Upper lobe of left lung (tissue), 6 donors: ENCODE data around the gene GRK1. TPM values are rescaled to one million over a fixed set of nuclear protein-coding genes. Genes with fewer than 3 reads are reported as not detected.
A peak's percentile ranks its signal among the peaks of the same experiment; 100 is the strongest.

Experiments used
- ATAC-seq, 2 donors: fragments of 200-7000 bp; cut with Tn5 transposase; one replicate each; pipeline ENCODE4 v1.9.1; 2022; ENCODE audit warnings: mild to moderate bottlenecking in 2 of 2, moderate library complexity in 2 of 2; ENCODE audit not compliant: low FRiP score in 2 of 2
- DNase-seq, 2 donors: peaks; one replicate each; pipeline ENCODE4 v3.0.0-alpha.2; 2019 to 2020
- H3K27ac ChIP-seq, 4 donors: fragments of 200-600 bp; sonication (generic); one replicate each; pipeline ENCODE4 v1.5.1; 2016 to 2019
- H3K27me3 ChIP-seq, 4 donors: fragments of 200-600 bp; sonication (generic); one replicate each; pipeline ENCODE4 v1.5.1; 2017 to 2019
- H3K36me3 ChIP-seq, 4 donors: fragments of 200-600 bp; sonication (generic); one replicate each; pipeline ENCODE4 v1.5.1; 2016 to 2019
- H3K4me1 ChIP-seq, 4 donors: fragments of 200-600 bp; sonication (generic); one replicate each; pipeline ENCODE4 v1.5.1; 2018 to 2019
- H3K4me3 ChIP-seq, 4 donors: fragments of 200-600 bp; sonication (generic); one replicate each; pipeline ENCODE4 v1.5.1; 2017 to 2019; ENCODE audit warnings: mild to moderate bottlenecking in 2 of 4, moderate library complexity in 1 of 4
- H3K9me3 ChIP-seq, 4 donors: fragments of 200-600 bp; sonication (generic); one replicate each; pipeline ENCODE4 v1.5.1; 2018 to 2019
- EP300 ChIP-seq, 4 donors: sonication (generic); formaldehyde crosslinking; IDR thresholded peaks; one replicate each; pipeline ENCODE4 v1.5.1; 2017; ENCODE audit warnings: antibody characterized with exemption in 4 of 4, control low read depth in 2 of 4
- POLR2A ChIP-seq, 4 donors: fragments of 450-650 bp; IDR thresholded peaks; one replicate each; pipeline ENCODE4 v1.5.1; 2016 to 2017; ENCODE audit warnings: antibody characterized with exemption in 4 of 4, mild to moderate bottlenecking in 2 of 4
- POLR2AphosphoS5 ChIP-seq, 2 donors: sonication (generic); formaldehyde crosslinking; IDR thresholded peaks; one replicate each; pipeline ENCODE4 v1.5.1; 2017; ENCODE audit warnings: antibody characterized with exemption in 2 of 2
- WGBS, 2 donors: methylation state at CpG; one replicate each; pipeline ENCODE4 v1.1.5; 2017 to 2018; 5-methylcytosine and 5-hydroxymethylcytosine counted together
- total RNA-seq, 6 donors: library from RNA; depleted of rRNA in 4 of 6; stranded (reverse); fragments of >200 nt in 4 of 6; gene quantifications; one replicate each; pipeline versions ENCODE4 v1.1.0 to v1.2.1, GENCODE V29; 2016 to 2021
- TF ChIP-seq, protein P1 (sequence below), 6 experiments: fragments of 450-650 bp in 4 of 6; fragments of 200-600 bp in 2 of 6; sonication (generic) in 2 of 6; IDR thresholded peaks; one replicate each; pipeline ENCODE4 v1.5.1; 2016 to 2019; ENCODE audit warnings: antibody characterized with exemption in 6 of 6
- donor health status: DM: no; HTN: no; CAD: no; lungs with moderate emphysema.
- donor health status: DM: no; HTN: yes; CAD: no; lungs with severe emphysema.

GRK1 gene
- total RNA-seq, 6 donors from 2014 or later = 0.15 to 5.2 TPM; not detected in 4

DNA sequence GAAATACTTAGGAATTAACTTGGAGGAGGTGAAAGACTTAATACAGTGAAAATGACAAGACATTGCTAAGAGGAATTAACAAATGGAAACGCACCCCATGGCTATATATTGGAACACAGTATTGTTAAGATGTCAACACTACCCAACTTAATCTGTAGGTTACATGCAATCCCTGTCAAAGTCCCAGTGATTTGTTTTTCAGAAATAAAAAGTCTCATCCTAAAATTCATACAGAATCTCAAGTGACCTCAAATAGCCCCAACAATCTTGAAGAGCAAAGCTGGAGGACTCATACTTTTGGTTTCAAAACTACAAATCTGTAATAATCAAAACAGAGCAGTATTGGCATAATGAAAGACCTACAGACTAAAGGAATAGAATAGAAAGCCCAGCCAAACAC lies 22.2 kb upstream of the GRK1 start:
- 88 to 93% methylated on average over 1 of the region's 1 CpG for WGBS, 2 donors
- Histone ChIP-seq H3K27me3 (no peaks in the 10 kb centered on the region), H3K4me1 (peaks cover 7 to 21% (median 15%) of the 10 kb centered on the region in 4 donors)

DNA sequence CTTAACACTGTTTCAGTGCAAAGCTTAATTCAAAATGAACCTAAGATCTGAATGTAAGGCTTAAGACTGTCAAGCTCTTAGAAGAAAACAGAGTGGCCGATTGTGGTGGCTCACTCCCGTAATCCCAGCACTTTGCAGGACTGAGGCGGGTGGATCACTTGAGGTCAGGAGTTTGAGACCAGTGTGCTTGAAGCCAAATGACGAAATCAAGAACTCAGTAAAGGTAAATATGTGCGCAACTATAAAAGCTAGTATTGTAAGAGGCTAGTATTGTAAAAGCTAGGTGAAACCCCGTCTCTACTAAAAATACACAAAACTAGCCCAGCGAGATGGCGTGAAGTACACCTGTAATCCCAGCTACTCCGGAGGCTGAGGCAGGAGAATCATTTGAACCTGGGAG lies 21.7 kb upstream of the GRK1 start:
- ATAC-seq = no peak

More for the DNA sequence above, 22.2 kb upstream of the GRK1 start:
- H3K4me3 ChIP-seq = no peak overlapping the region
- ATAC-seq (no peak), DNase-seq (no peak)
- H3K27ac ChIP-seq = peak overlapping the region in 1 of 4 donors; percentile 11
- peaks cover 0 to 11% (median 6%) of the 10 kb centered on the region in 4 donors for H3K36me3 ChIP-seq
- no peaks in the 10 kb centered on the region for H3K9me3 ChIP-seq
- TF ChIP-seq POLR2A (IDR thresholded peaks at IDR 0.05) (no peak), POLR2AphosphoS5 (IDR thresholded peaks at IDR 0.05) (no peak), EP300 (IDR thresholded peaks at IDR 0.05) (no peak)
- TF ChIP-seq, protein P1, sequence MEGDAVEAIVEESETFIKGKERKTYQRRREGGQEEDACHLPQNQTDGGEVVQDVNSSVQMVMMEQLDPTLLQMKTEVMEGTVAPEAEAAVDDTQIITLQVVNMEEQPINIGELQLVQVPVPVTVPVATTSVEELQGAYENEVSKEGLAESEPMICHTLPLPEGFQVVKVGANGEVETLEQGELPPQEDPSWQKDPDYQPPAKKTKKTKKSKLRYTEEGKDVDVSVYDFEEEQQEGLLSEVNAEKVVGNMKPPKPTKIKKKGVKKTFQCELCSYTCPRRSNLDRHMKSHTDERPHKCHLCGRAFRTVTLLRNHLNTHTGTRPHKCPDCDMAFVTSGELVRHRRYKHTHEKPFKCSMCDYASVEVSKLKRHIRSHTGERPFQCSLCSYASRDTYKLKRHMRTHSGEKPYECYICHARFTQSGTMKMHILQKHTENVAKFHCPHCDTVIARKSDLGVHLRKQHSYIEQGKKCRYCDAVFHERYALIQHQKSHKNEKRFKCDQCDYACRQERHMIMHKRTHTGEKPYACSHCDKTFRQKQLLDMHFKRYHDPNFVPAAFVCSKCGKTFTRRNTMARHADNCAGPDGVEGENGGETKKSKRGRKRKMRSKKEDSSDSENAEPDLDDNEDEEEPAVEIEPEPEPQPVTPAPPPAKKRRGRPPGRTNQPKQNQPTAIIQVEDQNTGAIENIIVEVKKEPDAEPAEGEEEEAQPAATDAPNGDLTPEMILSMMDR (IDR thresholded peaks at IDR 0.05) = no peak

DNA sequence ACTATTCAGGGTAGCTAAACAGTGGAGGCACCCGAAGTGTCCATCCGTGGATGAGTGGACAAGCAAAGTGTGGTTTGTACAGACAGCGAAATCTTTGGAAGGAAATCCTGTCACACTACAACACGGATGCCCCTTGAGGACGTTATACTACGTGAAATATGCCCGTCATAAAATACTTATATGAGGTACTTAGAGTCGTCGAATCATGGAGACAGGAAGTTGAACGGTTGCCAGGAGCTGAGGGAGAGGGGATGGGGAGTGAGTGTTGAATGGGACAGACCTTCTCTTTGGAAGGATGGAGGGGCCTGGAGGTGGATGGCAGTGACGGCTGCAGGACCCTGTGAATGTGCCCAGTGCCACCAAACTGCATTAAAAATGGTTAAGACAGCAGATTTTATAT lies 20.6 kb upstream of the GRK1 start:
- DNase-seq (peak in 1 of 2 donors; percentile 18), ATAC-seq (no peak)
- 35 to 41% methylated on average over 11 of the region's 11 CpGs for WGBS, 2 donors
- no peaks in the 10 kb centered on the region for H3K36me3 ChIP-seq
- no peak overlapping the region for H3K4me3 ChIP-seq
- H3K27ac ChIP-seq = no peak overlapping the region
- TF ChIP-seq EP300 (IDR thresholded peaks at IDR 0.05) = no peak
- TF ChIP-seq POLR2AphosphoS5 (IDR thresholded peaks at IDR 0.05) = no peak
- TF ChIP-seq, protein P1 (IDR thresholded peaks at IDR 0.05) = no peak
- no peak for TF ChIP-seq POLR2A (IDR thresholded peaks at IDR 0.05)
- H3K9me3 ChIP-seq = no peaks in the 10 kb centered on the region
- peaks cover 7 to 21% (median 15%) of the 10 kb centered on the region in 4 donors for H3K4me1 ChIP-seq
- no peaks in the 10 kb centered on the region for H3K27me3 ChIP-seq

More for the DNA sequence above, 21.7 kb upstream of the GRK1 start:
- Histone ChIP-seq H3K9me3 (no peaks in the 10 kb centered on the region), H3K27ac (peak overlapping the region in 2 of 4 donors; percentile 11 to 18), H3K4me3 (no peak overlapping the region), H3K4me1 (peaks cover 7 to 21% (median 15%) of the 10 kb centered on the region in 4 donors), H3K36me3 (peaks cover 0 to 6% (median 2%) of the 10 kb centered on the region in 4 donors), H3K27me3 (no peaks in the 10 kb centered on the region)
- DNase-seq = peak in 1 of 2 donors; percentile 62
- TF ChIP-seq POLR2A (IDR thresholded peaks at IDR 0.05) (no peak), POLR2AphosphoS5 (IDR thresholded peaks at IDR 0.05) (no peak), EP300 (IDR thresholded peaks at IDR 0.05) (no peak)
- TF ChIP-seq, protein P1 (IDR thresholded peaks at IDR 0.05) = no peak
- WGBS, 2 donors = 63% methylated on average over 9 of the region's 9 CpGs

GRCh38 chr13:113646921-113647340 lies 20.1 kb upstream of the GRK1 start:
- Histone ChIP-seq H3K4me1 (peaks cover 7 to 21% (median 15%) of the 10 kb centered on the region in 4 donors), H3K27ac (peak overlapping the region in 3 of 4 donors; percentile 80 to 92 (median 80)), H3K36me3 (no peaks in the 10 kb centered on the region), H3K4me3 (no peak overlapping the region), H3K27me3 (no peaks in the 10 kb centered on the region), H3K9me3 (no peaks in the 10 kb centered on the region)
- WGBS, 2 donors = 64 to 69% methylated on average over 7 to 10 of the region's 10 CpGs
- DNase-seq (peak; percentile 14 to 61), ATAC-seq (peak in 1 of 2 donors; percentile 1)
- no peak for TF ChIP-seq POLR2AphosphoS5 (IDR thresholded peaks at IDR 0.05)
- TF ChIP-seq EP300 (IDR thresholded peaks at IDR 0.05) = no peak
- no peak for TF ChIP-seq POLR2A (IDR thresholded peaks at IDR 0.05)
- TF ChIP-seq, protein P1 (IDR thresholded peaks at IDR 0.05) = no peak
